IPS-15b (cell line): ENCODE results near the gene MXRA8.
A peak's percentile ranks its signal among the peaks of the same experiment; 100 is the strongest.
"Not testable (repeated sequence)": the region's sequence is repeated elsewhere in the genome, so short reads cannot be mapped to it uniquely, and the experiment has no call there.

Experiments
- H3K27me3 ChIP-seq: one replicate; pipeline ENCODE4 v1.6.1; 2013; ENCODE audit warnings: low read length; ENCODE audit not compliant: control insufficient read depth, insufficient read depth
- H3K36me3 ChIP-seq: one replicate; pipeline ENCODE4 v1.6.1; 2013; ENCODE audit warnings: low read length; ENCODE audit not compliant: control insufficient read depth, insufficient read depth
- H3K4me1 ChIP-seq: one replicate; pipeline ENCODE4 v1.6.1; 2013; ENCODE audit warnings: mild to moderate bottlenecking, low read length; ENCODE audit not compliant: control insufficient read depth, insufficient read depth
- H3K4me3 ChIP-seq: one replicate; pipeline ENCODE4 v1.5.1; 2013; ENCODE audit warnings: low read depth, low read length
- H3K9ac ChIP-seq: one replicate; pipeline ENCODE4 v1.6.1; 2013; ENCODE audit warnings: low read depth, mild to moderate bottlenecking, low read length
- H3K9me3 ChIP-seq: one replicate; pipeline ENCODE4 v1.6.1; 2013; ENCODE audit warnings: mild to moderate bottlenecking, low read length; ENCODE audit not compliant: control insufficient read depth, insufficient read depth

MXRA8 gene, protein sequence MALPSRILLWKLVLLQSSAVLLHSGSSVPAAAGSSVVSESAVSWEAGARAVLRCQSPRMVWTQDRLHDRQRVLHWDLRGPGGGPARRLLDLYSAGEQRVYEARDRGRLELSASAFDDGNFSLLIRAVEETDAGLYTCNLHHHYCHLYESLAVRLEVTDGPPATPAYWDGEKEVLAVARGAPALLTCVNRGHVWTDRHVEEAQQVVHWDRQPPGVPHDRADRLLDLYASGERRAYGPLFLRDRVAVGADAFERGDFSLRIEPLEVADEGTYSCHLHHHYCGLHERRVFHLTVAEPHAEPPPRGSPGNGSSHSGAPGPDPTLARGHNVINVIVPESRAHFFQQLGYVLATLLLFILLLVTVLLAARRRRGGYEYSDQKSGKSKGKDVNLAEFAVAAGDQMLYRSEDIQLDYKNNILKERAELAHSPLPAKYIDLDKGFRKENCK

GRCh38 chr1:1358433-1359271, at the start of gene MXRA8:
Gene MXRA8 (minus strand): TSS chr1:1358555. CDS start chr1:1358504, 51 bp downstream.
- H3K27me3 ChIP-seq: peaks cover 2% of the 10 kb centered on the region
- H3K36me3 ChIP-seq: no peaks in the 10 kb centered on the region
- peak within 1 kb of the TSS; percentile 37 for H3K9ac ChIP-seq
- peaks cover 5% of the 10 kb centered on the region for H3K4me1 ChIP-seq
- H3K9me3 ChIP-seq: no peaks in the 10 kb centered on the region
- peak within 1 kb of the TSS; percentile 37 for H3K4me3 ChIP-seq

DNA sequence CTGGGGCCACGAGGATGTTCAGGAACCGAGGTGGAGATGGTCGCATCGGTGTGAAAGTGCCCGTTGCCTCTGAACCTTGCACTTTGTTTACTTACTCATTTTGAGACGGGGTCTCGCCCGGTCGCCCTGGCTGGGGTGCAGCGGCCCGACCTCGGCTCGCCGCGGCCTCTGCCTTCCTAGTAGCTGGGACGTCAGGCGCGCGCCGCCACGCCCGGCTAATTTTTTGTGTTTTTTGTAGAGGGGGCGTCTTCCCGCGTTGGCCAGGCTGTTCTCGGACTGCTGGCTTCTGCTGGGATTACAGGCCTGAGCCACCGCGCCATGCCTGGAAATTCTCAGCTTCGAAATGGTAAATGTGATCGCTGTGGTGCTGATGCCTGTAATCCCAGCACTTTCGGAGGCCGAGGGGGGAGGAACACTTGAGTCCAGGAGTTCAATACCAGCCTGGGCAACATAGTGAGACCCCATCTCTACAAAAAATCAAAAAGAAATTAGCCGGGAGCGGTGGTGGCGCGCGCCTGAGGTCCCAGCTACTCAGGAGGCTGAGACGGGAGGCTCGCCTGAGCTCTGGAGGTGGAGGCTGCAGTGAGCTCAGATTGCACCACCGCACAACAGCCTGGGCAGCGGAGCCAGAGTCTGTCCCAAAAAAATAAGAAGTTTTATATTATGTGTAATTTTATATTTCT, 49.4 kb upstream of the MXRA8 start:
- peaks cover 38% of the 10 kb centered on the region for H3K36me3 ChIP-seq
- no peaks in the 10 kb centered on the region for H3K27me3 ChIP-seq
- peak overlapping the region; percentile 93 for H3K4me3 ChIP-seq
- no peaks in the 10 kb centered on the region for H3K9me3 ChIP-seq
- H3K9ac ChIP-seq: peak overlapping the region; percentile 97
- H3K4me1 ChIP-seq: peaks cover 8% of the 10 kb centered on the region

GRCh38 chr1:1406821-1407635, 48.7 kb upstream of the MXRA8 start, which contains the start of gene MRPL20:
Gene MRPL20 (minus strand): TSS chr1:1407293. CDS start chr1:1407217, 76 bp downstream.
- Histone ChIP-seq H3K4me1 (peaks cover 11% of the 10 kb centered on the region), H3K9me3 (no peaks in the 10 kb centered on the region), H3K4me3 (peak within 1 kb of the TSS; percentile 93), H3K36me3 (peaks cover 39% of the 10 kb centered on the region), H3K27me3 (no peaks in the 10 kb centered on the region), H3K9ac (peak within 1 kb of the TSS; percentile 97)

DNA sequence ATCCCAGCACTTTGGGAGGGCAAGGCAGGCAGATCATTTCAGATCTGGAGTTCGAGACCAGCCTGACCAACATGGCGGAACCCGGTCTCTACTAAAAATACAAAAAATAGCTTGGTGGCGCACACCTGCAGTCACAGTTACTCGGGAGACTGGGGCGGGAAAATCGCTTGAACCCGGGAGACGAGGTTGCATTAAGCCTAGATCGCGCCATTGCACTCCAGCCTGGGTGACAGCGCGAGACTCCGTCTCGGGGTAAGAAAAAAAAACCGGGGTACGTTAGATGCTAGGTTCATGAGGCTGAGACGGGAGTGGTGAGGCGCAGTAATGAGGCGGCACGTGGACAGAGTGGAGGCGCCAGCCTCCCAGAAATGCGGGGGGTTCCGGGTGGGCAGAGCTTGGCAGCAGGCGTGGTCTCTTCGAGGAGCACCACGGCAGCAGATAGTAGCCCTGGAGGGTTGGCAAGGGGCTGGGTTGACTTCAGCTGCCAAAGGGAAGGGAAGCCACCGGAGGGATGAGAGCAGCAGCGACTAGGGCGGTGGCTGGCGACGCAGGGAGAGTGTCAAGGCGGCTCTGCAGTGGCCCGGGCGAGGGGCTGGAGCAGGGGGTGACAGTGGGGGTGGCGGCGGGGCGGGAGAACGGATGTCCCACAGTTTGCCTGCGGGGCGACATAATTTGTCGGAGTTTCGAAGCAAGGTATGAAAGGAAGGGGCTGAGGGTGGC, 47.9 kb upstream of the MXRA8 start:
- Histone ChIP-seq H3K4me3 (peak overlapping the region; percentile 93), H3K4me1 (peaks cover 9% of the 10 kb centered on the region), H3K9ac (peak overlapping the region; percentile 97), H3K36me3 (peaks cover 41% of the 10 kb centered on the region), H3K9me3 (no peaks in the 10 kb centered on the region), H3K27me3 (no peaks in the 10 kb centered on the region)

DNA sequence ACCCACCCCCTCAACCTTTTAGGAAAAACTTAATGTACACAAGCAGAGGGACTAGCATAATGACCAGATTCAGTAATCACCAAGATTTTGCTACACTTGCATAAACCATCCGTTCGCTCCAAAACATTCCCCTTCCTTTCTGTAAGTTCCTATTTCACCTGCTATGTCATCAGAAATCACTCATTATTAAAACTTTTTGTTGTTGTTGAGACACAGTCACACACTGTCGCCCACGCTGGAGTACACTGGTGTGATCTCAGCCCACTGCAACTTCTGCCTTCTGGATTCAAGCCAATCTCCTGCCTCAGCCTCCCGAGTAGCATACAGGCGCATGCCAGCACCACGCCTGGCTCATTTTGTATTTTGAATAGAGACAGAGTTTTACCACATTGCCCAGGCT, 45.3 kb upstream of the MXRA8 start:
- Histone ChIP-seq H3K4me3 (no peak overlapping the region), H3K9me3 (no peaks in the 10 kb centered on the region), H3K4me1 (peaks cover 13% of the 10 kb centered on the region), H3K27me3 (no peaks in the 10 kb centered on the region), H3K36me3 (peaks cover 58% of the 10 kb centered on the region), H3K9ac (no peak overlapping the region)

GRCh38 chr1:1402901-1403392, 44.6 kb upstream of the MXRA8 start:
- not testable (repeated sequence) for H3K9me3 ChIP-seq, H3K27me3 ChIP-seq, H3K4me3 ChIP-seq, H3K9ac ChIP-seq
- Histone ChIP-seq H3K36me3 (peaks cover 58% of the 10 kb centered on the region), H3K4me1 (peaks cover 12% of the 10 kb centered on the region)

- no peaks in the 10 kb centered on the region for H3K27me3 ChIP-seq
- no peak overlapping the region for H3K4me3 ChIP-seq
- no peak overlapping the region for H3K9ac ChIP-seq
- peaks cover 12% of the 10 kb centered on the region for H3K4me1 ChIP-seq
- no peaks in the 10 kb centered on the region for H3K9me3 ChIP-seq
- H3K36me3 ChIP-seq: peaks cover 62% of the 10 kb centered on the region
These were observed 43.9 kb upstream of the MXRA8 start for GRCh38 chr1:1402072-1402900.

- H3K4me1 ChIP-seq: peaks cover 12% of the 10 kb centered on the region
These were observed 43.2 kb upstream of the MXRA8 start for GRCh38 chr1:1401457-1402010.

DNA sequence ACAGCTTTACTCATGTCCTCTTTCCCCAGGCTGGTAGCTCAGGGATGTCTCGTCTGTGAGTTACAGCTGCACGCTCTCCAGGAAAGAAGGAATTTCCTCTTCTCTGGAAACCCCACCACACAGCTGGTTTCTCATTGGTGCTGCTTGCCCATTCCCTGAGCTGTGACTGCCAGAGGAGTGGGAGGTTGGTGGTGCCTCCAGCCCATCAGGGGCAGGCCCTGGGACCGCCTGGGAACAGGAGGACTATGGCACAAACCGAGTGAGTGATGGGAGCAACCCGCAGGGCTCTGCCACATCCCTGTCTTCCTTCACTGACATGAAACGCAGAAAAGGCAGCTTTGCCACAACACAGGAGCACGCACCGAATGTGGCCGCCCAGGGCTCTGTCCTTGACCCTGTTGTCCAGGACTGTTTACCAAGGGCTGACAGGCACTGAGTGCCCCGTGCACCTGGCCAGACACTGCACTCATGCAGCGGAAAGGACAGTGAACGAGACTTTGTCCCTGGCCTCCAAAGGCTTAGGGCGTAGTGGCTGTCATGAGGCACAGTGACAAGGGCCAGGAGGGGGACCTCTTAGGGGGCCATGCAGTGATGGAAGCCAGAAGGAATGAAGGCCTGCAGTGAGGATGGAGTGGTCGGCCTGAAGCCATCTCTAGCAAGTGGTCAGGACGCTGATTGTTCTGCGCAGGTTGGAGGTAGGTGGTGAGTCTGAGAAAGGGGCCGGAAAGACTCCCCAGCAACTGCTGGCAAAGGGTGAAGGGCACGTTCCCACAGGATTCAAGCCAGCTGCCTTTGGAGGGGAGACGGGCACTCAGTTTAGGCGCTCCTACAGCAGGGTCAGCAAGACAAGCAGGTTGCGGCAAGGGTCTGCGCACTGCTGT, 42.5 kb upstream of the MXRA8 start:
- H3K27me3 ChIP-seq: no peaks in the 10 kb centered on the region
- peaks cover 62% of the 10 kb centered on the region for H3K36me3 ChIP-seq
- H3K9ac ChIP-seq: peak overlapping the region; percentile 97
- no peaks in the 10 kb centered on the region for H3K9me3 ChIP-seq
- H3K4me1 ChIP-seq: peaks cover 12% of the 10 kb centered on the region
- H3K4me3 ChIP-seq: peak overlapping the region; percentile 98

More at GRCh38 chr1:1401457-1402010, 43.2 kb upstream of the MXRA8 start:
- H3K9ac ChIP-seq: no peak overlapping the region
- peaks cover 66% of the 10 kb centered on the region for H3K36me3 ChIP-seq
- no peaks in the 10 kb centered on the region for H3K9me3 ChIP-seq
- H3K4me3 ChIP-seq: no peak overlapping the region
- no peaks in the 10 kb centered on the region for H3K27me3 ChIP-seq
